Effector CD8-positive, alpha-beta T cell (primary cell): ENCODE data around the gene FGR.

ENCODE experiments used
- DNase-seq: peaks from one replicate; lab custom pipeline; 2025; lab: John Stamatoyannopoulos, UW

FGR gene

GRCh38 chr1:27601321-27601770, 33.6 kb downstream of the FGR start:
- no peak for DNase-seq

GRCh38 chr1:27600498-27601175, 34.3 kb downstream of the FGR start:
- no peak for DNase-seq

DNA sequence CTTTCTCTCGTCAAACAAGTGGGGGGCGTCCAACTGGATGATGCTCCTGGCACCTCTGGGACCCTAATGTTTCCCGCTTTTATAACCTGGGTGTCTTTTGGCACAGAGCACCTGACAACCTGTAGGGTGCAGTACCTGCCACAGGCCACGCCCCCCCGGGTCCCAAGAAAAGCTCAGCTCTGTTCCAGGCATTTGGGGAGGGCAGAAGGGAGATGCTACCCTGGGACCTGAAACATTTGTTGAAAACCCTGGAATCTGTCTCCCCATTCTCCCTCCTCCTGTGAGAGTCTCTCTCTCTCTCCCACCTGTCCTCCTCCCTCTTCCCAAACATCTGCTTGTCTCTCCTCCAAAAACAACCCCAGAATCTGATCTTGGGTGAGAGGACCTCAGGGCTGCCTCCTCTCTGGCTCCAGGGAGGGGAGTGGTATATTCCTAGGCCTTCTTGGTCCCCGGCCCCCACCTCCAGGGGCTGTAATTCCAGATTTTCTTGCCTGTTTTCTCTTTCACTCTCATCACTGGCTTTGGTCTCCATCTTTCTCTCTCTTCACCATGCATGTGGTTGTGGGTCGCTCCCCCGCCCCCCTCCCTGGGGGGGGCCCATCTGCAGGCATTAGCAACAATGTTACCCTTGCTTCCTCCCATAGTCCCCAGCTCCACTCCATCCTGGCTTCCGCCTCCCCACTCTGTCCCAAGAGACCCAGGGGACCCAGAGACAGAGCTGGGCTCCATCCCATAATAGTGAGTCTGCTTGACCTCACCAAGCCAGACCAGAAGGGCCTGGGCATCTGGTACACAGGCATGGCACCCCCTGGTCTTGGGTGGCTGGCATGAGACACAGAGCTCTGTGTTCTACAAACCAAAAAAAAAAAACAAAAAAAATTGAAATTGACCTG, 35.1 kb downstream of the FGR start:
- no peak for DNase-seq

DNA sequence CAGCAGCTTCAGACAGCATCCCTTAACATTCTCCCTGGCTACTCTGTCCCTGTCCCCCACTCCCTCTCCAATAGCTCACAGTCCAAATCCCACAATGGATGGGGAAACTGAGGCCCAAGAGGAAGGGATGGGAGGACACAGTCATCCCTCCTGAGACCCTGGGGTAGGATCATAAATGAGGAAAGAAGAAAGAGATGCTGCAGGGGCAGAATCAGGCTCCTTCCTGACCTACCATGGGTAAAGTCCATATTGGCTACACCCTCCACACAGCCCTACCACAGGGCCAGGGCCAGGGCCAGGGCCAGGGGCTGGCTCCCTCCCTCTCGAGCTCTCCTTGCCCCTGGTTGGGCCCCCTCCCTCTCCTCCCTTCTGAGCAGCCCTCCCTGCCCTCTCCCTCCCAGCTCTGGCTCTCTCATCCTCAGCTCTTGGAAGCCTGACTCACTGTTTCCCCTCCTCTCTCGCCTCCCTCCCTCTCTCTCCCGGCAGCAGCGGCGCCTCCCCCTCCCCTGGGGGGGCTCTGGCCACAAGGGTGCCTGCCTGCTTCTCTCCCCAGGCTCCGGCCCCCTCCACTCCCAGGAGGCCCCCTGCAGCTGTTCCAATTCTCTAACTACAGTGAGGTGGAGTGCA, 36.0 kb downstream of the FGR start:
- no peak for DNase-seq

GRCh38 chr1:27598295-27598687, 36.7 kb downstream of the FGR start:
- DNase-seq: no peak

- DNase-seq: no peak
Observed at GRCh38 chr1:27597516-27598294, 37.3 kb downstream of the FGR start.

DNA sequence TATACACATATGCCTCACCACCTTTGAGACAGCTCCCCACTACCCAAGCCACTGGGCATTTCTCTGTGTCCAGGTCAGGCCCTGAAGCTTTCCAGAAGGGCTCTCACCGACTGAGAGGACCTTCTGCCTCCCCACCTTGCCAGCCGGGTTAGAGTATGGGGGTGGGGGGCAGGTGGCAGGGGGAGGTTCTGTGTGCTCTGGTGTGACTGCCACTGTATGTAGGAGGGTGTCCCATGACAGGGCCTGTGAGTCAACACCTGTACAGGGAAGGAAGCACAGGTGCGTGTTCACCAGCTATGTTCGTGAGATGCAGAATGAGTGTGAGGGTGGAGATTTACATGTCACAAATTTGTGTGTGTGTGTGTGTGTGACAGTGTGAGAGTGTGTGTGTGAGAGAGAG, 38.0 kb downstream of the FGR start:
- no peak for DNase-seq

DNA sequence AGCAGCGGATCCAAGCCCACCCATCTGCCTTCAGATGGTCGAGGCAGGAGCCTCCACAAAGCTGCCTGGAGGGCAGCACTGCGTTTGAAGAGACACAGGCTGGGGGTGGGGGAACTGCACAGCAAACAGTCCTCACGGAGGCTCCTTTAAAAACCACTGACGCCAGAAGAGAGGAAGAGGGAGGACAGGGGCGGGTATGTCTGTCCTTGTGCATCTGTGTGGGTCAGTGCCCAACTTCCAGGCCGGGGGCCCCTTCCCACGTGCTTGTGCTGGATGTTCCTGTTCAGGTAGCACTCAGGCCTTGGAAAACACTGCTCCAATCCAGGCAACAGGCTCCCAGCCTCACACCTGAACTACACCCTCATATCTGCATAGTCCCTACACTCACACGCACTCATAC, 38.7 kb downstream of the FGR start:
- DNase-seq: no peak

- DNase-seq: no peak
Observed at GRCh38 chr1:27595597-27595996, 39.4 kb downstream of the FGR start.

GRCh38 chr1:27594564-27595510, 40.1 kb downstream of the FGR start:
- no peak for DNase-seq

DNA sequence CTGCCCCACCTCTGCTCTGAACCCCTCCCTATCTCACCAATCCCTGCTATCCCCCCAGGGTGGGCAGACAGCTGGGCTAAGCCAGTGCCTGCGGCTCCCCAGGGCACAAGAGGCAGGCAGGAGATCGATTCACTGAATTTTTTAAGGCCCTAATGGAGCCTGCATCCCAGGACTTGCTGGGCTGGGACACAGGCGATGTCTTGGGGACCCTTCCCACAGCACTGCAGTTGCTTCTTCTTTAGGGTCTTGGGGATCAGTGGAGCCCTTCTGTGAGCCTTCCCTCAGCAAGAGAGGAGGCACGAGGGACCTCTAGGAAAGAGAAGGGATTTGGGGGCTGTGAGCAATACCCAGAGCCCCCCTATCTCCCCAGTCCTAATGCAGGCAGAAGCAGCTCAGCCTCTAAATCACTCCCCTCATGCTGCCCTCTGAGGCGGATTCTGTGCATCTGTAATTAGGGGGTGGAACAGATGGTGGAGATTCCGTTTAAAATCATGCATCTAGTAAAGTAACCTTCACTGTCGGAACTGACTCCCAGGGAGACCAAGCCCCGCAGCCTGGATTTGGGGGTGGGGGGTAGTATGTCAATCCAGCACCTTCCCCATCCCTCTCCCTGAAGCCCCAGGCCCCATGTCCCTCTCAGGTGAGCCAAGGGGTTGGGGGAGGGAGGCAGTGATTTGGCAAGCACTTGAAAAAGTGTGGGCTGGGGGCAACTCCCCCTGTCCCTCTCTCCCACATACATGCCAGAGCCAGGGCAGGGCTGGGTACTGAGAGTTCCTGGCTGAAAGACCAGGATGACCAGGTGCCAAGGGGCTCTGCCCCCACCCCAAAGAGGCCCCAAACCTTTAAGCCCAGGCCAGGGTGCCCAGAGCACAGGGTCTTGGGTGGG, 41.1 kb downstream of the FGR start:
- DNase-seq: no peak

DNA sequence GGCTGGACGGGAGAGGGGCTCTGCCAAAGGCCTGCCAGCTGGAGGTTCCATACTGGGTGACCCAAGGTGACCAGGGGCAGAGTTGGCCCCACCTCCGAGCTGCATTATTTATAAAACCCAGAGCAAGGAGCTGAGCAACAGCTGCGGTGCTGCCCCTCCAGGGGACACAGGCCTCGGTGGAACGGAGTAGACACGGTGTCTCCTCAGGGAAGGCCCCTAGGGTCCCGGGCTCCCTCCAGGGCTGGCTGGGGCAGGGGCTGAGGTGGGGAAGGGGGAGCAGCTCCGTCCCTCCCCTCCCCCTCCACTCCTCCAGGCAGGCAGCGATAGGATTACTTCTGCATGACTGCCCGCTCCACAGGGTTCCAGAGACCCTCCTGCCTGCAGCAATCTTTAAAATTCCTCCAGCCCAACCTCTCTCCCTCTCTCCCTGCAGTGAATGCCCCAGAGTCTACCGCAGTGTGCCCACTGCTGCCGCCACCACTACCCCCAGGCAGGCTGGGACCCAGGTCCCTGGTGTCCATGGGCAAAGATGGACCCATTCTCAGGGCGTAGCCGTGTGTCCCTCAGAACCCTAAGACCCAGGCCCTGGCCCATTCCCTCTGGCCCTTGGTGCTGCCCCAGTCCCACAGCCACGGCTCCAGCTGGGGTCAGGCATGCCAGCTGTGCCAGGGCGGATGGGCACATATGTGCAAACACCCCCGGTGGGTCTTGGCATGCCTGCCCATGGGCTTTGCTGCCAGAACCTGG, 41.9 kb downstream of the FGR start:
- no peak for DNase-seq

- no peak for DNase-seq
Observed at GRCh38 chr1:27592232-27592930, 42.6 kb downstream of the FGR start.

DNA sequence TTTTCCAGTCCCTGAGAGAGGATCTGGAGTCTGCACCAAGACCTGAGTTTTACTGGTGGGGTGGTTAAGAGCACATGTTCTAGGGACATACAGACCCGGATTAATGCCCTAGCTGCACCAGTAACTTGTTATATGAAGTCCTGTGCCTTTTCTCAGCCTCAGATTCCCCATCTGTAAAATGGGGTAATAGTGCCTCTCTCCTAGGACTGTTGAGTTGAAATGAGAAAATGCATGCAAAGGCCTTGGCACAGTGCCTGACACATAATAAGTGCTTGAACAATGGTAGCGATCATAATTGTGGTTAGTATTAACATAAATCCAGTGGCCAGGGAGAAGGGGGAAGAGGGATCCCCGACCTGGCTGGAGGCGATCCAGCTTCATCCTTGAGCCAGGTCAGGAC, 43.4 kb downstream of the FGR start:
- no peak for DNase-seq

DNA sequence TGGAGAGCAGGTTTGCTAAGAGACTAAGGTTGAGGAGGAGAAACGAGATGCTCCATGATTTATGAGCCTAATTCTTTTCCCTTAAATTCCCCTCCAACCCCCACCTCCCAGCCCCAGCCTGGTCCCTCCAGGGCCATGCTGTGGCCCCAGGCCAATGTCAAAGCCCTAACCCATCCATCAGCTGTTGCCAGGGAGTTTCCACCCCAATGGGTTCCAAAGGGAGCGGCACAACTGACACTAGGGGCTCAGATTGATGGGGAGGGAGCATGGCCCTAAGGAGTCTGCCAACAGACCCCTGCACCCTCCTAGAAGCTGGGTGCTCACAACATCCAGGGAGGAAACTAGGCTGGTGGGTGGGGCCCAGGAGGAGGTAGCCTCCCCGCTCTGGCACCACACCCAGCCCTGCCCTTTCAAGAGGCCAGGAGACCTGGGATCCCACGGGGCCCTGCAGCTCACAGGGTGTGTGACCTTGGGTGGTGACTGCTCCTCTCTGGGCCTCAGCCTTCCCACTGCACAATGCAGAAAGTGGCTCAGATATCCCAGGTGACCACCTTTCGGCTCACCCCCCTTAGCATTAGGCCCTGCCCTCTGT, 44.0 kb downstream of the FGR start:
- DNase-seq: no peak

- no peak for DNase-seq
Observed at GRCh38 chr1:27589841-27590426, 45.1 kb downstream of the FGR start.

- no peak for DNase-seq
Observed at GRCh38 chr1:27589441-27589840, 45.5 kb downstream of the FGR start.
